UCSD-AML1 (cell line): ENCODE data around the gene GSE1.
A peak's percentile ranks its signal among the peaks of the same experiment; 100 is the strongest.

Experiments
- DNase-seq: peaks from one replicate; lab custom pipeline; 2025; ENCODE audit not compliant: unreplicated experiment; lab: John Stamatoyannopoulos, UW

Gene GSE1

DNA sequence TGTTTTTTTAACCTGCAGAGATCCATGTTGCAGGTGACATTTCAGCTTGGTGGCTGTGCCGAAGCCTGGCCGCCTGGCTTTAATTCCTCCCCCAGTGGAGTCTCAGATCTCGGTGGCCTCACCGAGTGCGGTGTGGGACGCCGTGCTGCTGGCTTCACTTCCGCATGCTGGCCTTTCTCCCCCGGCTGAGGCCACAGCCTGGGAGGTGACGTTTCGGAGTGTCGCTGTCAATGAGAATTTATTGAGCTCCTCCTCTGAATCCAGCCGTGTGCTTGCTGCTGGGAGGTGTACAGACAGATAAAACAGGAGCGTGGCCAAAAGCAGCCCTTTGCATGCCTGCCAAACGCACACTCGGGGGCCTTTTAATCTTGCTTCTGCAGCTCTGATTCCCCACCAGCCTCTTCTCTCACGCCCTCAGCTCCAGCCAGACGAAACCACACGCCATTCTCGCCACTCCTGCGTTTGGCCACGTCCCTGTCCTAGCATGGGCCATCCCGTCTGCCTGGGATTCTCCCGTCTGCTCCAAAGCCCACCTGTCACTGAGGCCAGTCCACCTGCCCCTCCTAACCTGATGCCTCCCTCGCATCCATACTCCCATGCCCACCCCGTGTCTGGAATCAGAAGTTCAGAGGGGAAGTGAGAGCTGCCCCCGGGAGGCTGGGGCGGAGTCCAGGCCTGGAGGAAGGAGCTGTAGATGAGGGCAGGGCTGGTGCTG is 3.6 kb downstream of the GSE1 start:
- peak; percentile 49 for DNase-seq

DNA sequence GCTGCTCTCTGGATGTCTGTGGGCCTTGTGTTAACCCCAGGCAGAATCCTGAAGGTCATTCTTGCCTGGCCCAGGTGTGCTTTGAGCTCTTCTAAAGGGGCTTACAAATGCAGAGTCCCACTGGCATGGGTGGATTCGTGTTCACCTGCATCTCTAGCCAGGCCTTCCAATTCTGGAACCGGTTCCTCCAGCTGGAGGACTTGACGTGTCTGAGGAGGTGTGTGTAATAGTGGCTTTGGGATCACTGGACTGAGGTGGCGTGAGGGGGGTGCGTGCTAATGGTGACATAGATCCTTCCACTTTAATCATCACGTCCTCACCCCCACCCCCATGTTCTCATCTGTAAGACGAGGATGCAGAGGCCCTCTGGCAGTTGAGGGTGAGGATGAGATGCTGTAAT is 4.8 kb downstream of the GSE1 start:
- no peak for DNase-seq

DNA sequence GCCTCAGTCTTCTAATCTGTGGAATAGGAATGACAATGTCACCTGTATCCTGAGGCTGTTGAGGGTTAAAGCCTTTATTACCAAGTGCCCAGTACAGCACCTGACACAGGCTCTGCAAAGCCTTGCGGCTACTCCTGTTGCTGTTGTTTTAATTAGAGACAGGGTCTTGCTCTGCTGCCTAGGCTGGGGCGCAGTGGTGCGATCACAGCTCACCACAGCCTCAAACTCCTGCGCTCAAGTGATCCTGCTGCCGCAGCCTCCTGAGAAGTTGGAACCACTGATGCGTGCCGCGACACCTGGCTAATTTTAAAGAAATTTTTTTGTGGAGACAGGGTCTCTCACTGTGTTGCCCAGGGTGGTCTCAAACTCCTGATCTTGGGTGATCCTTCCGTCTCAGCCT is 5.4 kb downstream of the GSE1 start:
- no peak for DNase-seq

DNA sequence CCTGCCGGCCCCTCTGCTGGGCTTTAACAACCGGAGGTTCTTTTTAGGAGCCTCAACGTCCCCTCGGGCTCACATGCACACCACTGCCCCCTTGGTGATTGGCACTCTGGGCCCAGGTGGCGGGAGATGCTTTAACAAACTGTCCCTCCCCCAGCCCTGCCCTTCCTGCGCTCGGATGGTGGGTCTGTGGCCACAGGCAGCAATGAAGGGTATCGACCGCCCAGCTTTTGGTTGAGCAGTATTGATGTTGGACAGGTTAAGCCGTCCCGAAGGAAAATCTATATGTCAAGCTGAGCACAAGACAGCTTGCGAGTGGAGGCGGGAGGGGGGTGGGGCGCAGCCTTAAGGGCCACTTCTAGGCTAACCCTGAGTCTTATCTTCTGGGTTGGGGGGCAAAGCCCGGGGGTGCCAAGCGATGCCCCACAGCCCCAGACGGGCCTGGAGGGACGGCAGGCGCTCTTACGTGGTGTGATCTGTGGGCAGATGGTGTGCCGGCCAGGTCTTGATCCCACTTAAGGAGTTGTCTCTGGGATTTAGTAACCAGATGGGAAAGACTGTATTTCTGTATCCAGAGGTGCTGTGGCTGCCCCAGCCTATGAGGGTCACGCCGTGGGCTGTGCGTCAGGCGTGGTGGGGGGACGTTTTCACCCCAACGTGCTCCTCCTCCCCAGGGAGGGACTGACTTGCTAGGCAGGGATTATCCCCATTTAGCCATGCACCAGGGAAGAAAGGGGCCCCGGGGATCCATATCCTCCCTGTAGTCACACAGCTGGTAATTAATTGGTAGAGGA is 6.2 kb downstream of the GSE1 start:
- DNase-seq: no peak

DNA sequence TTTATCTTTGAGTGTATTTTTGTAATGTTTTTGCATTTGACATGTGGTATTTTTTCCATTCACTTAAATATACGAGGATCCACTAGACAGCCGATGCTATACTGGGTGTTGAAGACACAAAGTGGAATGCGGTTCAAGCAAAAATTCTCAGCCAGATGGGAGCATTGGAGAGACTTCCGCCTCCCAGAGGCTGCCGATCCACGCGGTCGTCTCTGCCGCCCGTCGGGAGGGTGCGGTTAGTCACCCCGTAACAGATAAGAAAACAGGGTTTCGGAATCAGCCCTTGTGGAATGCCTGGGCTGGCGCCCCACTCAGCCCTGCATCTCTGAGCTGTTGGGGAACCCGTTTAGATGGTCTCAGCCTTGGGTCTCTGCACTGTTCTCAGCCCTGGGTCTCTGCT is 7.3 kb downstream of the GSE1 start:
- no peak for DNase-seq

DNA sequence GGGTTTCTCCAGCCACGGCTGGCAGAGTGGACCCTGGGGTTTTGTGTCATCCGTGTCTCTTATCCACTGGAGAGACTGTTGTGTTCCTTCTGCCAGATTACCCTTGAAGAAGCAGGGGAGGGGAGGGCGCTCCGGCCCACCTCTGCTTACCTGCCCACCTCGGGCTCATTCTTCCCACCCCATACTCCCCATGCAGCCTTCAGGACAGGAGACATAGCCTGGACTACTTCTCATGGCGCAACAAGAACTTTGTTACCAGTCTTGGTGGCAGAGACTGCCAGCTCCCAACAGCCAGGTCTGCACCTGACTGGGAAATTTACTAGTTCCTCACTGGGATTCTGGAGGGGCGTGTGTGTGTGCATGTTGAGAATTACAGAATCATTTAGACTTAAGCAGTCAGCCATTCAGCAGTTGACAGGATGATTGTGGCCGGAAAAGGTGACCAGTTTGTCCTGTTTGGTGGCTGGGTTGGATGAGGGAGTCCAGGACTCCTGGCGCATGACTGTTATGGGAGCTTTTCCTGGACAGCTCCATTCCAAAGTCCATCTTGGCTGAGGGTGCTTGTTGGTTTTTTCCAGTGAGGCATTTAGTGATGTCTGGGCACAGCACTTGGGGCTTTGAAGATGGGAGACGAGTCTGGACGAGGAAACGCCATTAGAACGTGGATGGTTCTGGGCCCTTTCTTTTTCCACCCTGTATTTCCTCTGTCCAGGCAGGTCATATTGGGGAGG is 8.7 kb downstream of the GSE1 start:
- DNase-seq: no peak

DNA sequence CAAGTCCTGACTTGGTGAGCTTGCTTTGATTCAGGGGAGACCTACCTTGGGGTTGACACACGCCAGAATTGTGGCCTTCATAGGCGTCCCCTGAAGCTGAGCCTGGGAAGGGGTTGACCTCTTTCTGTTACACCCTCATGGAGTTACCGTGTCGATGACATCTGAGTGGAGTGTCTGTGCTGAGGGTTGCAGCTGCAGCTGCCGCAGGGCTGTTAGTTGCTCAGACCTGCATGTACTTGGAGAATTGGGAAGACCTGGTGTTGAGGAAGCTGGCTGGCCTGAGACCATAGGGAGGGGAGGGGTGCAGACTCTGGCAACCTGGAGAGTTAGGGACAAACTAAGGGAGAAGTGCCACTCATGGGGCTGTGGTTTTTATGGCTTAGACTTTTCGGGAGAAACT is 9.6 kb downstream of the GSE1 start:
- no peak for DNase-seq

DNA sequence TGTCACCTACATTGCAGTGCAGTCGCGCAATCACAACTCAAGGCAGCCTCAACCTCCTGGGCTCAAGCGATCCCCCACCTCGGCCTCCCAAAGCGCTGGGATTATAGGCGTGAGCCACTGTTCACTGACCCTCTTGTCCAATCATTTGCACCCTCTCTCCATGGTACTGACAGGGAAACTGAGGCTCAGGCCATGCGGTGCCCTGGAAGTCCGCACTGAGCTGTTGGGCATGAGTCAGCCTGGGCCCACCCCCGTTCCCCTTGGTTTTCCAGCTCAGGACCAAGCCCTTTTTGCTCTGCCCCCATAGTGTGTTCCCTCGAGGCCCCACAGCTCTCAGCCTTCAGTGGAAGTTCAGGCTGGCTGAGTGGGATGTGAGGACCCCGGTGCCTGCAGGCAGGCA is 10.1 kb downstream of the GSE1 start:
- no peak for DNase-seq

DNA sequence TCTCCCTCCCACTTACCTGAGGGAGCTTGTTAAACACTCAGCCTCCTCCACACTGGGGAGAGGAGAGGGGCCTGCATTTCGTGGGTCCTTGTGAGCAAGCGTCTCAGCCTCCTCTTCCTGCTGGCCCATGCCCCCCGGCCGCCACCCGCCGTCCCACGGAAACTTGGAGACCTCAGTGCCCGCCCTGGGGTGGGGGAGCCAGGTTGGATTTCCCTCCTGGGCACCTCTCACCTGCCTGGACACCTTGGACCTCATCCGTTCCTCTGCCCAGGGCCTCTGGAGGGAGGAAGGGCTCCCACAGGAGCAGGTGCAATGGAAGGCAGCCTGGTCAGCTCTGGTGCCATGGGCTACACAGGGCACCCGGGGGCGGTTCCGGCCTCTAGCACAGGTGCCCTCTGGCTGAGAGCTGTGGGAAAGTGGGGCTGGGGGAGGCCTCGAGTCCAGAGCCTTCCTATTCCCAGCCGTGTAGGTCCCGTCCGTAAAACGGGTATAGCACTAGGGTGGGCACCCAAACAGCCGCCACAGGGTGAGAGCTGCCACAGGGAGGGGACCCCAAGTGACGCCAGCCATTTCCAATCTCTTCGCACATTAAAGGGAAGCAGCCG is 11.0 kb downstream of the GSE1 start:
- DNase-seq: no peak

DNA sequence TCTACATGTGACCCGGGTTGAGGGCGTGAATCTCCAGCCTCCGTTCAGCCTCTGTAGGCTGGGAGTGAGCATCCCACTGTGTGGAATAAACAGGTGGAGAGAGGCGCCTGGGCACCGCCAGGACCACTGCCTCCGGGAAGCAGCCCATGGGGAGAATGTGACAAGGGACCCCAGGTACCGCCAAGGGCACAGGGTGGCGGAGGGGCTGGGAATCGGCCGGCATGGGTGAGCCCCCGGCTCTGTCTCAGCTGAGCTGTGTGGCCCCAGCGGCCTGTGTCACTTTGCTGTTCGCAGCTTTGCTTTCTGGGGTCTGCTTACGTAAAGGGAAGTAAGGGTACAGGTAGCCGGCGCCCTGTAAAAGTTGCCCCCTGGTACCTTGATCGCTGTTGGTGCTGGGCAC is 11.5 kb downstream of the GSE1 start:
- no peak for DNase-seq

DNA sequence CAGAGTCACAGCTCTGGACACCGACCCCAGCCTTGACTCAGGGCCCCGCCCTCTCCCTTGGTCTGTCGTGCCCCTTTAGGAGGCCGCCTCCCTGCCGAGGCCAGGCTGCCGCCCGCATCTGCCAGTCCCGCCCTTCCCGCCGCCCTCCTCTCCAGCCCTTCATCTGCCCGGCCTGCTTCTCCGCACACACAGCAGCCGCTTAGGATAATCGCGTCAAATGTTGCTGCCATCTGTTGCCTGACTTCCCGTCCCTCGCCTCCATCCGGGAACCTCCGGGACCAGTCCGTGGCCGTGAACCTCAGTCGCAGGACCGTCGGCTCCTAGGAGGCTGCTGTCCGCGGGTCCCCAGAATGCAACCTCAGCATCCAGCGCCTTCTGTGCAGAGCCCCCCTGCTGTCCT is 11.9 kb downstream of the GSE1 start:
- no peak for DNase-seq

DNA sequence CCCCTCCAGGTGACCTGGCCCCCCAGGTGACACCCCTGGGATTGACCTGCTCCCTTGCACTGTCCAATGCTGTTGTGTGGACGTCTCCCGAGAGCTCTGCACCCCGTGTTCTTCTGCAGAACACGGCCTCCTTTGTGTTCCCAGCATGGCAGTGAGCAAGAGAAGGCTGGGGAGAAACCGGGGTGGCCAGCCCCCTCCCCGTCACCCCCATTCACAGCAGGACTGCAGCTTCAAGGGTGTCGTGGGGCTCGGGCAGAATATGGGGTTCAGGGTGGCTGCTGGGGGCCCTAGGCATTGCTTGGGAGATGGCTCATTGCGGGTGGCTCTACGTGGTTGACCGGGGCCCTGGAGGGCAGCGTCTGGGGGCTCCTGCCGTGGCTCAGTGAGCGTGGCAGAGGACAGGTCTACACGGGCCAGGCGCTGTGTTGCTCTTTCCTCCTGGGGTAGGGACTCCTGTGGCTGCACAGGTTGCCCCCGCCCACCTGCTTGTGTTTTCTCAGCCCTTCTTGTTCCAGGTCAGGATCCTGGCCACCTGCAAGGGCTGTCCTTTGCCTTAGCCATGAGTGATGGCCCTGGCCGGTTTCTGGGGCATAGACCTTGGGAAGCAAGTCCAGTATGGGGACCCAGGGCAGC is 12.5 kb downstream of the GSE1 start:
- DNase-seq: no peak

DNA sequence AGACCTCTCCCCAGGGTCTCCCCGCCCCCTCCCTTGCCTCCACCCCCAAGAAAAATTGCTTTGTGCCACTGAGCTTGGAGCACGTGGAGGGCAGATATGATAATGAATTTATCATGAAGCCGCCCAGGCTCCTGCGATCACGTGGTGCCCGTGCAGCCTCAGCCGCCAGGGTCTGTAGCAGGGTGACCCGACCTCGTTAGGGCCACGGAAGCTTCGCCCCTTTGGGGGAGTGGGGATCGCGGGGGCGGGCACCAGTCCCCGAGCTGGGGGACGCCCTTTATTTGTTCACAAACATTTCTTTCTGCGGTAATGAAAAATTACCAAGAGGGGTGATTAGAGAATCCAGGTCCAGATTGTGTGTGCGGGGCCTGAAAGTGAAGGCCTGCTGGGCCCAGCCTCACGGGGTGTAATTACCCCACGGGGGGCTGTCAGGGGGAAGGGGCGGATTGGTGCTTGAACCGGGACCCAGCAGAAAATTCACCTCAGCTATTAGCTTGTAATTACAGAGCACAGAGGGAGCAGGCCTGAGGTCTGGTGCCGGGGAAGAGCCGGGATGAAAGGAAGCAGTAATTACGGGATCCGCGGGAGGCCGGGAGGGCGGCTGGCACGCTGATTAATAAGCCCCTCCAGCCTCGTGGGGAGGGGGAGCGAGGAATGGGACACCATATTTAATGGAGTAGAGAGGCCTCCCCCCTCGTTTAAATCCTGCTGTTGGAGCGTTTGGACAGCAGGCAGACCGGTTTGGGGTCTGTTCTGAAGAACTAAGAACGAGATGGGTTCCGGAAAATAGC is 13.3 kb downstream of the GSE1 start:
- no peak for DNase-seq

DNA sequence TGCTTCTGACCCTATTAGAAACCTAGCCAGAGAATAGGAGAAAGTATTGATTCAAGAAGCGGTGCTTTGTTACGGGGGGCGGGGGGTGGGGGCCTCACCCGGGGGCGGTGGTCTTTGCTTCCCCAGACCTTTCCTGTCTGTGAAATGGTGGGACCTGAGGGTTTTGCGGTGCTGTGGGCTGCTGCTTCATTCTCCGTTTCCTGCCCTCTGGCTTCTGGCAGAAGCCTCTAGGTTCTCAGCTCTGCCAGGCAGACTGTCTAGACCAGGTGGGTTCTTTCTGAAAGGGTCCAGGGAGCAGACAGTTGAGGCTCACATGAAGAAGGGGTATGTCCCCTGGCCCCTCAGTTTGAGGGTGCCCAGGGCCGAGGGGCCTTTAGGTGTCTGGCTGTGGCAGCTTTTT is 14.0 kb downstream of the GSE1 start:
- DNase-seq: no peak

DNA sequence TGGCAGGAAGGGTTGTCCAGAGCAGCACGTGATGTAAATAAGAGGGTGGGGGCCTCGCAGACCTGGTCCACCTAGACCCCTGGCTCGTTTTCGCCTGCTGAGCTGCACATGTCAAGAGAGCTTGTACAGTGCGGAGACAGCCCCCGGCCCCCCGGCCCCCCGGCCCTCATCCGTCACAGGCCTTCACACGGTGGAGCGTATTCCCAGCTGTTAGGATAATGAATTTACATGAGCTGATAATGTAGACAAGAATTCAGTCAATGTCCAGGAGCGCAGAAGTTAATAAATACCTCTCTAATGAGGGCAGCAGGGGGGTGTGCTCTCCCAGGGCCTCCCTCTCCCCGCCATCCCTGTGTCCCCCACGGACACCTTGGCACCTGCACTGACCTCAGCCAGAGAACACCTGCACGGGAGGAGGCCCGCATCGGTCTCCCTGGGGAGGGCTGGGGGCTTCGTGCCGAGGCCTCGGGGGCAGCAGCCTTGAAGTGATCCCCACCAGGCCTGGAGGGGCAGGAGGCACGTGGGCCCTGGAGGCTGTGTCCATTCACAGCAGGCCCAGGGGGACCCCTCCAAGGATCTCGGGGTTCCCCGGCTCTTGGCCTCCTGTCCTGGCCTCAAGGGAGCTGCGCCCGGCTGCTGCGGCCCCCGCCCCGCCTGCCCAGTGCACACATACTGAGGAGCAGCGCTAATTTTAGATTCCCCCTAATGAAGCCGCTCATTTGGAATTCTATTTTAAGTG is 14.6 kb downstream of the GSE1 start:
- DNase-seq: no peak

DNA sequence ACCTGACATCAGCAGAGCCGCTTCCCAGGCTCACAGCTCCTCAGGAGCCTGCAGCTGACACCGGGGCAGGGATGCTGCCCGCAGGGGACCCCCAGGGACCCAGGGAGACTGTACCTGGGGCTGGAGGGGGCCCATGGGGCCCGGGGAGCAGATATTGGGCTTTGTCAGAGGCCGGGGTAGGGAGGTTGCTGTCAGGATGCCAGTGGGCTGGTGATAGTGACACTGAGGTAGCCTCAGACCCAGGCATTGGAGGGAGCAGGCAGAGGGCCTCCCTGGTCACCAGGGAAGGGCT is 15.1 kb downstream of the GSE1 start:
- DNase-seq: no peak

DNA sequence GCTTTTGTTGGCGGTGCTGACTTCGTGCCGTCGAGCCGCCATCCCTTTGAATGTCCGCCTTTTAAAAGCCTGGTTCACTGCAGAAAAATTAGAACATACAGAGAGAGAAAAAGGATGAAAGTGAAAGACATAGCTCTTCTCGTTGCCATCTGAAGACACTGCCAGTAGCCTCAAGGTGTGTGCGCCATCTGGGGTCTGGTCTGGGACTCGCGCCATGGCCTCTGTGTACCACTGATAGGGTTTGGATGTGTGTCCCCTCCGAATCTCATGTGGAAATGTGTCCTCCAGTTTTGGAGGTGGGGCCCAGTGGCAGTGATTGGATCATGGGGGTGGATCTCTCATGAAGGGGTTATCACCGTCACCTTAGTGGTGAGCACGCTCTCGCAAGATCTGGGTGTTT is 15.5 kb downstream of the GSE1 start:
- no peak for DNase-seq

DNA sequence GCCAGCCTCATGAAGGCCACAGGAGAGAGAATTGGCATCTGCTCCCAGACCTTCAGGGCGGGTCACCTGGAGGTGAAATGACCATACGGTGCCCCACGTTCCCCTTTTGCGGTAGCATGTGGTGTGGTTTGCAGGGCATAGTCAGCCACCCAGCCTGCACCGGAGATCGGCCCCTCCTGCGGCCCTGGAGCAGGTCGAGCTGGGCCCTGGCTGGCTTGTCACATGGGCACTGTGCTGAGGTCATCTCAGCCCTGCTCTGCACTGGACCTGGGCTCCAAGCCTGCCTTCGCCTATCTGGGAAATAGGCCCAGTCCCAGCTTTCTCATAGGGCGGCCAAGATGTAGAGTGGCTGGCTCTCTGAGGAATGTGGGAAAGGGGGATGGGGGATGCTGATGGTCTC is 16.2 kb downstream of the GSE1 start:
- no peak for DNase-seq

DNA sequence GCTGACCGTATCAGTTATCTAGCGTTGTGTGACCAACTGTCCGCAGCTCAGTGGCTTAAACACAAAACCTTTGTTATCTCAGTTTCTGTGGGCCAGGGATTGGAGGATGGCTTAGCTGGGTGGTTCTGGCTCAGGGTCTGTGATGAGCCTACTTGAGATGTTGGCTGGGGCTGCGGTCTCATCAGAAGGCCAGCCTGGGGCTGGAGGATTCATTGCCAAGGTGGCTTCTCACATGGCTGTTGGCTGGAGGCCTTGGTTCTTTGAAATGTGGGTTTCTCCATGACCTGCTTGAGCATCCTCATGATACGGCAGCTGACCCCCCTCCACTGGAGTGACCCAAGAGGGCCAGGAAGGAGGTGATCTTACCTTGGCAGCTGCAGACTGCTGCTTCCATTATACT is 16.7 kb downstream of the GSE1 start:
- DNase-seq: no peak

DNA sequence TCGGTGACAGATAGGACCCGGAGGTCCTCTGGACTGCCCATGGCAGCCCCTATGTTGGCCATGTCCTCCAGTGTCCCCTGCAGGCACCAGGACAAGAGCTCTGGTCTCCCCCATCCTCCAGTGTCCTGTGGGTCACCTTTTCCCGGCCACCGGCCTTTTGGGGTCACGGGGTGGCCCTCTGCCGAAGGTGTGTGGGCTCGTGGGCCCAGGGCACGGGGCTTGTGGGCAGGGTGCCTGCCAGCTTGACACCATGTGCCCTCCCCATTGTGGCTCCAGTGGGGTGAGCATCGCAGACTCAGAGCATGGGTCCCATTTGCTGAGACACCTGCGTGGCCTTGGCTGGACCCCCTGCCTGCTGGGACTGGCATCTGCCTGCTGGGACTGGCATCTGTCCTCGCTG is 18.1 kb downstream of the GSE1 start:
- no peak for DNase-seq
